ENCODE measurements around the gene SPEG. TPM values are rescaled to one million over a fixed set of nuclear protein-coding genes. Genes with fewer than 3 reads are reported as not detected.

The SPEG gene
- total and polyA plus RNA-seq, 2 of the 13 experiments (the other 11 are each of a cell fraction or from before 2014, with no cell fraction given), result 0.18 to 0.24 TPM

DNA sequence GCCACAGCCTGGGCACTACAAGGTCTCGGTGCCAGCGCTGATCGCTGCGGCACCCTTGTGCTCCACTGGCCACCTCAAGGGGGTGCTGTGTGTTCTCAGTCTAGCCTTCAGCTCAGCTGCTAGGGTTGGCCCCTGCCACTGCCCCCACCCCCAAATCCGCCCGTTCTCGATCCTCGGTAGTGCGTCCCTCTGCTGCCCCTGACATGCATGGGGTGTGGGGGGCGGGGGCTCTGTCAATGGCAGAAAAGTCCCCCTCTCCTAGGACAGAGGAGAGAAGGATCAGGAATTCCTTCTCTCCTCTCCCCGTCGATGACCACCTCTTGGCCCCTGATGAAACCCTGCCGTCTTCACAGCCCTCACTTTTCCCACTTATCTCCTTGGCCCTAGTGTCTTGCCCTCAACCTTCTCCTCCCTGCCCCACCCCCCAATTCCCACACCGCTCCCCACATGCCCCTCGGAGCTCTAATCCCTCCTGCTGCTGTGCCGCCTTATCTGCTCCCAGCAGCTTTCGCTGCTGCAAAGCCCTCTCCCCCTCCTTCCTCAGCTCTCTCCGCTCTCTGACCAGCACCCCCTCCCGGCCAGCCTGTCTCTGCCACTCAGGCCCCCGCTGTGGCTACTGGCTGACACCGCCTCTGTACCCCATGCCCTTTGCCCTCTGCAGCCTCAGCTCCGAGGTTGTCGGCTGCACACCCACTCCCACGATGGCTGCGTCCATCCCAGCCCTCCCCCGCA, 75.3 kb downstream of the SPEG start (continued):
- TF ChIP-seq RBAK (CRISPR knock-in tag; IDR thresholded peaks at IDR 0.05), result no peak
- no peak for TF ChIP-seq CC2D1A (CRISPR knock-in tag; IDR thresholded peaks at IDR 0.05)
- no peak for TF ChIP-seq ZMAT5 (CRISPR knock-in tag; IDR thresholded peaks at IDR 0.05; ENCODE audit: borderline replicate concordance, low read depth)
- no peak for TF ChIP-seq RXRA (CRISPR knock-in tag; IDR thresholded peaks at IDR 0.05)
- TF ChIP-seq ZNF615 (CRISPR knock-in tag; IDR thresholded peaks at IDR 0.05; ENCODE audit: borderline replicate concordance), result no peak
- TF ChIP-seq ZNF562 (CRISPR knock-in tag; IDR thresholded peaks at IDR 0.05; ENCODE audit: borderline replicate concordance), result no peak
- TF ChIP-seq RAD51 (IDR thresholded peaks at IDR 0.05; ENCODE audit: borderline replicate concordance), result no peak
- peak; percentile 30 for TF ChIP-seq SRSF1 (optimal IDR thresholded peaks at IDR 0.05; ENCODE audit: low read depth, low read length)
- TF ChIP-seq AHR (CRISPR knock-in tag; IDR thresholded peaks at IDR 0.05), result no peak
- no peak; the same call in 1 of the 2 replicates for TF ChIP-seq ZNF772 (CRISPR knock-in tag; IDR thresholded peaks at IDR 0.05)
- TF ChIP-seq RCOR2 (CRISPR knock-in tag; IDR thresholded peaks at IDR 0.05), result no peak
- TF ChIP-seq ZNF503 (CRISPR knock-in tag; IDR thresholded peaks at IDR 0.05), result no peak
- TF ChIP-seq BCLAF1 (IDR thresholded peaks at IDR 0.05), result no peak
- TF ChIP-seq MBNL3 (CRISPR knock-in tag; conservative IDR thresholded peaks at IDR 0.05), result no peak
- TF ChIP-seq TAF15 (IDR thresholded peaks at IDR 0.05; ENCODE audit: low read depth, low read length, poor library complexity, severe bottlenecking), result no peak
- no peak for TF ChIP-seq NFKBIZ (CRISPR knock-in tag; IDR thresholded peaks at IDR 0.05)
- TF ChIP-seq KMT2A (CRISPR knock-in tag; IDR thresholded peaks at IDR 0.05), result no peak
- TF ChIP-seq CBX1 (IDR thresholded peaks at IDR 0.05; ENCODE audit: low read depth), result no peak
- TF ChIP-seq NR2C2 (CRISPR knock-in tag; IDR thresholded peaks at IDR 0.05; ENCODE audit: borderline replicate concordance), result peak; percentile 77
- TF ChIP-seq ARNTL (CRISPR knock-in tag; IDR thresholded peaks at IDR 0.05), result no peak; the same call in 1 of the 2 replicates
- TF ChIP-seq ZNF33A (CRISPR knock-in tag; IDR thresholded peaks at IDR 0.05; ENCODE audit: borderline replicate concordance), result no peak
- no peak for TF ChIP-seq ZNF354B (CRISPR knock-in tag; IDR thresholded peaks at IDR 0.05)
- no peak for TF ChIP-seq STAT5B (CRISPR knock-in tag; IDR thresholded peaks at IDR 0.05)
- TF ChIP-seq SP2 (CRISPR knock-in tag; IDR thresholded peaks at IDR 0.05), result no peak
- TF ChIP-seq, protein P1, sequence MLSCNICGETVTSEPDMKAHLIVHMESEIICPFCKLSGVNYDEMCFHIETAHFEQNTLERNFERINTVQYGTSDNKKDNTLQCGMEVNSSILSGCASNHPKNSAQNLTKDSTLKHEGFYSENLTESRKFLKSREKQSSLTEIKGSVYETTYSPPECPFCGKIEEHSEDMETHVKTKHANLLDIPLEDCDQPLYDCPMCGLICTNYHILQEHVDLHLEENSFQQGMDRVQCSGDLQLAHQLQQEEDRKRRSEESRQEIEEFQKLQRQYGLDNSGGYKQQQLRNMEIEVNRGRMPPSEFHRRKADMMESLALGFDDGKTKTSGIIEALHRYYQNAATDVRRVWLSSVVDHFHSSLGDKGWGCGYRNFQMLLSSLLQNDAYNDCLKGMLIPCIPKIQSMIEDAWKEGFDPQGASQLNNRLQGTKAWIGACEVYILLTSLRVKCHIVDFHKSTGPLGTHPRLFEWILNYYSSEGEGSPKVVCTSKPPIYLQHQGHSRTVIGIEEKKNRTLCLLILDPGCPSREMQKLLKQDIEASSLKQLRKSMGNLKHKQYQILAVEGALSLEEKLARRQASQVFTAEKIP (CRISPR knock-in tag; IDR thresholded peaks at IDR 0.05; ENCODE audit: borderline replicate concordance), result no peak
- TF ChIP-seq ZNF224 (CRISPR knock-in tag; IDR thresholded peaks at IDR 0.05), result no peak
